ENCODE results near the gene PFN4. TPM values are rescaled to one million over a fixed set of nuclear protein-coding genes. Genes with fewer than 3 reads are reported as not detected.
A peak's percentile ranks its signal among the peaks of the same experiment; 100 is the strongest.

PFN4 gene
- total and polyA plus RNA-seq, 9 of the 15 experiments (the other 6 are each of a cell fraction or from before 2014, with no cell fraction given) = 0.07 to 0.54 (median 0.31) TPM; not detected in 2

DNA sequence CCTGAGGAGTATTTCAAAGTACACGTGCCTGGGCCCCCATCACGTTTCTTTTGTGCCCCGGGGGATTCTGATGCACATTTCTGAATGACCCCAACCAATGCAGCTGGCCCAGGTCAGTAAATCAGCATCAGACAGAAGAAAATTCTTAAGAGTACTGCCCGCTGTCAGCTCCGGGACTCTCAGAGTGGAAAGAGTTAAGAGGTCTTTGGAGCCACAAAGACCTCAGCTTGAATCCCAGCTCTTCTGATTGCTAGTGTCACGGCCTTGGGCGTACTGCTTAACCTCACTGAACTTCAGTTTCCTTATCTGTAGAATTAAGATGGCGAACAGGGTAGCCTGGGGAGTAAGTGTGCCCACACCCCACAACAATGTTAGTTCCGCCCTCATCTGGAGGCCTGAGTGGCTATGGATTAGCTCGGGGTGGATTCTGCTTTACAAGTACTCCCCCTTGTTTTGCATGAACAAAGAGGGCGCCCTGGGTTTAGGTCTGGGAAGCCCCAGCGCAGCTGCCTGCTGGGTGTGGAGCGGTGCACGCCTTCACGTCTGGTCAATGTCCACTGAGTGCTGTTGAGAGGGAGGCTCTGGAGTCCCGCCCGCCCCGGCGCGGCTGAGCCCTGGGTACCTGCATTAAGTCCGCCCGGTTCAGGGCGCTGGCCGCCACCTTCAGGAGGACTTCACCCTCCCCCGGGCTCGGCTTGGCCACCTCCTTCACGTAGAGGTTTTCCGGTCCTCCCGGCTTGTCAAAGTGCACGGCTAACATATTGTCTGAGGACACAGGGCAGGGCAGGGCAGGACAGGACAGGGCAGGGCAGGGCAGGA, 39.4 kb downstream of the PFN4 start (continued):
- no peak for TF ChIP-seq RB1 (IDR thresholded peaks at IDR 0.05; ENCODE audit: low read depth)
- no peak for TF ChIP-seq SP1 (CRISPR knock-in tag; IDR thresholded peaks at IDR 0.05)
- no peak for TF ChIP-seq MCM5 (IDR thresholded peaks at IDR 0.05; ENCODE audit: low read depth)
- TF ChIP-seq NR4A1 (CRISPR knock-in tag; IDR thresholded peaks at IDR 0.05) = no peak
- peak; percentile 41; the same call in 1 of the 2 replicates for TF ChIP-seq NR4A1 (tag; IDR thresholded peaks at IDR 0.05)
- TF ChIP-seq, protein P1, sequence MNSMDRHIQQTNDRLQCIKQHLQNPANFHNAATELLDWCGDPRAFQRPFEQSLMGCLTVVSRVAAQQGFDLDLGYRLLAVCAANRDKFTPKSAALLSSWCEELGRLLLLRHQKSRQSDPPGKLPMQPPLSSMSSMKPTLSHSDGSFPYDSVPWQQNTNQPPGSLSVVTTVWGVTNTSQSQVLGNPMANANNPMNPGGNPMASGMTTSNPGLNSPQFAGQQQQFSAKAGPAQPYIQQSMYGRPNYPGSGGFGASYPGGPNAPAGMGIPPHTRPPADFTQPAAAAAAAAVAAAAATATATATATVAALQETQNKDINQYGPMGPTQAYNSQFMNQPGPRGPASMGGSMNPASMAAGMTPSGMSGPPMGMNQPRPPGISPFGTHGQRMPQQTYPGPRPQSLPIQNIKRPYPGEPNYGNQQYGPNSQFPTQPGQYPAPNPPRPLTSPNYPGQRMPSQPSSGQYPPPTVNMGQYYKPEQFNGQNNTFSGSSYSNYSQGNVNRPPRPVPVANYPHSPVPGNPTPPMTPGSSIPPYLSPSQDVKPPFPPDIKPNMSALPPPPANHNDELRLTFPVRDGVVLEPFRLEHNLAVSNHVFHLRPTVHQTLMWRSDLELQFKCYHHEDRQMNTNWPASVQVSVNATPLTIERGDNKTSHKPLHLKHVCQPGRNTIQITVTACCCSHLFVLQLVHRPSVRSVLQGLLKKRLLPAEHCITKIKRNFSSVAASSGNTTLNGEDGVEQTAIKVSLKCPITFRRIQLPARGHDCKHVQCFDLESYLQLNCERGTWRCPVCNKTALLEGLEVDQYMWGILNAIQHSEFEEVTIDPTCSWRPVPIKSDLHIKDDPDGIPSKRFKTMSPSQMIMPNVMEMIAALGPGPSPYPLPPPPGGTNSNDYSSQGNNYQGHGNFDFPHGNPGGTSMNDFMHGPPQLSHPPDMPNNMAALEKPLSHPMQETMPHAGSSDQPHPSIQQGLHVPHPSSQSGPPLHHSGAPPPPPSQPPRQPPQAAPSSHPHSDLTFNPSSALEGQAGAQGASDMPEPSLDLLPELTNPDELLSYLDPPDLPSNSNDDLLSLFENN (IDR thresholded peaks at IDR 0.05; ENCODE audit: low read depth in 2 of 2, low read length in 2 of 2) = no peak
- no peak for TF ChIP-seq PYGO2 (tag; IDR thresholded peaks at IDR 0.05)
- peak; percentile 43; the same call in 1 of the 2 replicates for TF ChIP-seq TCF7 (IDR thresholded peaks at IDR 0.05; ENCODE audit: borderline replicate concordance)
- TF ChIP-seq, protein P2, sequence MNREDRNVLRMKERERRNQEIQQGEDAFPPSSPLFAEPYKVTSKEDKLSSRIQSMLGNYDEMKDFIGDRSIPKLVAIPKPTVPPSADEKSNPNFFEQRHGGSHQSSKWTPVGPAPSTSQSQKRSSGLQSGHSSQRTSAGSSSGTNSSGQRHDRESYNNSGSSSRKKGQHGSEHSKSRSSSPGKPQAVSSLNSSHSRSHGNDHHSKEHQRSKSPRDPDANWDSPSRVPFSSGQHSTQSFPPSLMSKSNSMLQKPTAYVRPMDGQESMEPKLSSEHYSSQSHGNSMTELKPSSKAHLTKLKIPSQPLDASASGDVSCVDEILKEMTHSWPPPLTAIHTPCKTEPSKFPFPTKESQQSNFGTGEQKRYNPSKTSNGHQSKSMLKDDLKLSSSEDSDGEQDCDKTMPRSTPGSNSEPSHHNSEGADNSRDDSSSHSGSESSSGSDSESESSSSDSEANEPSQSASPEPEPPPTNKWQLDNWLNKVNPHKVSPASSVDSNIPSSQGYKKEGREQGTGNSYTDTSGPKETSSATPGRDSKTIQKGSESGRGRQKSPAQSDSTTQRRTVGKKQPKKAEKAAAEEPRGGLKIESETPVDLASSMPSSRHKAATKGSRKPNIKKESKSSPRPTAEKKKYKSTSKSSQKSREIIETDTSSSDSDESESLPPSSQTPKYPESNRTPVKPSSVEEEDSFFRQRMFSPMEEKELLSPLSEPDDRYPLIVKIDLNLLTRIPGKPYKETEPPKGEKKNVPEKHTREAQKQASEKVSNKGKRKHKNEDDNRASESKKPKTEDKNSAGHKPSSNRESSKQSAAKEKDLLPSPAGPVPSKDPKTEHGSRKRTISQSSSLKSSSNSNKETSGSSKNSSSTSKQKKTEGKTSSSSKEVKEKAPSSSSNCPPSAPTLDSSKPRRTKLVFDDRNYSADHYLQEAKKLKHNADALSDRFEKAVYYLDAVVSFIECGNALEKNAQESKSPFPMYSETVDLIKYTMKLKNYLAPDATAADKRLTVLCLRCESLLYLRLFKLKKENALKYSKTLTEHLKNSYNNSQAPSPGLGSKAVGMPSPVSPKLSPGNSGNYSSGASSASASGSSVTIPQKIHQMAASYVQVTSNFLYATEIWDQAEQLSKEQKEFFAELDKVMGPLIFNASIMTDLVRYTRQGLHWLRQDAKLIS (CRISPR knock-in tag; IDR thresholded peaks at IDR 0.05) = 0 out of 2 replicates have a peak, but pooled peaks have one; percentile 97
- TF ChIP-seq, protein P3, sequence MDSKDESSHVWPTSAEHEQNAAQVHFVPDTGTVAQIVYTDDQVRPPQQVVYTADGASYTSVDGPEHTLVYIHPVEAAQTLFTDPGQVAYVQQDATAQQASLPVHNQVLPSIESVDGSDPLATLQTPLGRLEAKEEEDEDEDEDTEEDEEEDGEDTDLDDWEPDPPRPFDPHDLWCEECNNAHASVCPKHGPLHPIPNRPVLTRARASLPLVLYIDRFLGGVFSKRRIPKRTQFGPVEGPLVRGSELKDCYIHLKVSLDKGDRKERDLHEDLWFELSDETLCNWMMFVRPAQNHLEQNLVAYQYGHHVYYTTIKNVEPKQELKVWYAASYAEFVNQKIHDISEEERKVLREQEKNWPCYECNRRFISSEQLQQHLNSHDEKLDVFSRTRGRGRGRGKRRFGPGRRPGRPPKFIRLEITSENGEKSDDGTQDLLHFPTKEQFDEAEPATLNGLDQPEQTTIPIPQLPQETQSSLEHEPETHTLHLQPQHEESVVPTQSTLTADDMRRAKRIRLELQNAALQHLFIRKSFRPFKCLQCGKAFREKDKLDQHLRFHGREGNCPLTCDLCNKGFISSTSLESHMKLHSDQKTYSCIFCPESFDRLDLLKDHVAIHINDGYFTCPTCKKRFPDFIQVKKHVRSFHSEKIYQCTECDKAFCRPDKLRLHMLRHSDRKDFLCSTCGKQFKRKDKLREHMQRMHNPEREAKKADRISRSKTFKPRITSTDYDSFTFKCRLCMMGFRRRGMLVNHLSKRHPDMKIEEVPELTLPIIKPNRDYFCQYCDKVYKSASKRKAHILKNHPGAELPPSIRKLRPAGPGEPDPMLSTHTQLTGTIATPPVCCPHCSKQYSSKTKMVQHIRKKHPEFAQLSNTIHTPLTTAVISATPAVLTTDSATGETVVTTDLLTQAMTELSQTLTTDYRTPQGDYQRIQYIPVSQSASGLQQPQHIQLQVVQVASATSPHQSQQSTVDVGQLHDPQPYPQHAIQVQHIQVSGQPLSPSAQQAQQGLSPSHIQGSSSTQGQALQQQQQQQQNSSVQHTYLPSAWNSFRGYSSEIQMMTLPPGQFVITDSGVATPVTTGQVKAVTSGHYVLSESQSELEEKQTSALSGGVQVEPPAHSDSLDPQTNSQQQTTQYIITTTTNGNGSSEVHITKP (IDR thresholded peaks at IDR 0.05; ENCODE audit: partially characterized antibody) = peak; percentile 76
- TF ChIP-seq CBX5 (IDR thresholded peaks at IDR 0.05; ENCODE audit: borderline replicate concordance, low read depth) = 0 out of 2 replicates have a peak, but pooled peaks have one; percentile 3
- TF ChIP-seq, protein P4, sequence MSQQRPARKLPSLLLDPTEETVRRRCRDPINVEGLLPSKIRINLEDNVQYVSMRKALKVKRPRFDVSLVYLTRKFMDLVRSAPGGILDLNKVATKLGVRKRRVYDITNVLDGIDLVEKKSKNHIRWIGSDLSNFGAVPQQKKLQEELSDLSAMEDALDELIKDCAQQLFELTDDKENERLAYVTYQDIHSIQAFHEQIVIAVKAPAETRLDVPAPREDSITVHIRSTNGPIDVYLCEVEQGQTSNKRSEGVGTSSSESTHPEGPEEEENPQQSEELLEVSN (IDR thresholded peaks at IDR 0.05; ENCODE audit: borderline replicate concordance in 1 of 2, extremely low read depth in 1 of 2, insufficient read depth in 1 of 2, insufficient read length in 1 of 2, low read depth in 1 of 2, low read length in 1 of 2, poor library complexity in 1 of 2, severe bottlenecking in 1 of 2) = peak in 1 of 2 experiments; percentile 1
- TF ChIP-seq ZBTB17 (CRISPR knock-in tag; IDR thresholded peaks at IDR 0.05) = peak; percentile 18; the same call in 1 of the 2 replicates
- TF ChIP-seq KLF16 (IDR thresholded peaks at IDR 0.05) = peak; percentile 75
